ENCODE data around the gene DIAPH2. TPM values are rescaled to one million over a fixed set of nuclear protein-coding genes. Genes with fewer than 3 reads are reported as not detected.

DIAPH2 gene
- total RNA-seq, 4 donors from 2014 or later, result 16.7 to 27.3 (median 20.3) TPM

- 80 to 89% methylated on average over 3 of the region's 3 CpGs for WGBS, 2 donors
- no peak for DNase-seq (ENCODE audit: low spot score in 2 of 2)
- intact Hi-C loops (cut with DNase I; ENCODE audit: low total_unique reads), result no loop called here
- H3K4me3 ChIP-seq (ENCODE audit: low read depth, poor library complexity, severe bottlenecking), result no peak overlapping the region
- TF ChIP-seq POLR2A (IDR thresholded peaks at IDR 0.05), result no peak
- TF ChIP-seq CTCF (IDR thresholded peaks at IDR 0.05), result no peak
Measured at GRCh38 chrX:97547877-97548578, 863.4 kb downstream of the DIAPH2 start.

- WGBS, 2 donors, result 91 to 100% methylated on average over 3 of the region's 3 CpGs
- no peak for TF ChIP-seq CTCF (IDR thresholded peaks at IDR 0.05)
- no peak for TF ChIP-seq POLR2A (IDR thresholded peaks at IDR 0.05)
- no peak overlapping the region for H3K4me3 ChIP-seq (ENCODE audit: low read depth, poor library complexity, severe bottlenecking)
- DNase-seq (ENCODE audit: low spot score in 2 of 2), result no peak
- intact Hi-C loops (cut with DNase I; ENCODE audit: low total_unique reads), result no loop called here
Measured at GRCh38 chrX:97551821-97552220, 867.2 kb downstream of the DIAPH2 start.

- no peak for TF ChIP-seq CTCF (IDR thresholded peaks at IDR 0.05)
- no peak for TF ChIP-seq POLR2A (IDR thresholded peaks at IDR 0.05)
- H3K4me3 ChIP-seq (ENCODE audit: low read depth, poor library complexity, severe bottlenecking), result no peak overlapping the region
- intact Hi-C loops (cut with DNase I; ENCODE audit: low total_unique reads), result no loop called here
- DNase-seq (ENCODE audit: low spot score in 2 of 2), result no peak
- 84 to 85% methylated on average over 2 of the region's 2 CpGs for WGBS, 2 donors
Measured at GRCh38 chrX:97553833-97554232, 869.2 kb downstream of the DIAPH2 start.

GRCh38 chrX:97556359-97556758 lies 871.7 kb downstream of the DIAPH2 start:
- intact Hi-C loops (cut with DNase I; ENCODE audit: low total_unique reads), result no loop called here
- H3K4me3 ChIP-seq (ENCODE audit: low read depth, poor library complexity, severe bottlenecking), result no peak overlapping the region
- DNase-seq (ENCODE audit: low spot score in 2 of 2), result no peak
- TF ChIP-seq CTCF (IDR thresholded peaks at IDR 0.05) (no peak), POLR2A (IDR thresholded peaks at IDR 0.05) (no peak)
- WGBS, 2 donors, result 79 to 96% methylated on average over 3 of the region's 3 CpGs

- intact Hi-C loops (cut with DNase I; ENCODE audit: low total_unique reads), result no loop called here
- peak in 1 of 2 donors; percentile 12 for DNase-seq (ENCODE audit: low spot score in 2 of 2)
- TF ChIP-seq POLR2A (IDR thresholded peaks at IDR 0.05) (no peak), CTCF (IDR thresholded peaks at IDR 0.05) (no peak)
- WGBS, 2 donors, result 0 to 24% methylated on average over 4 of the region's 4 CpGs
- H3K4me3 ChIP-seq (ENCODE audit: low read depth, poor library complexity, severe bottlenecking), result no peak overlapping the region
Measured at GRCh38 chrX:97563531-97564133, 879.0 kb downstream of the DIAPH2 start.
